GM23338 (cell line): ENCODE data around the gene CLPX. TPM values are rescaled to one million over a fixed set of nuclear protein-coding genes. Genes with fewer than 3 reads are reported as not detected.

Experiments used
- ATAC-seq: fragments of 200-7000 bp; cut with Tn5 transposase; 3 replicates; pipeline ENCODE4 v1.9.1; 2020
- DNase-seq: peaks from one replicate; pipeline ENCODE4 v3.0.0-alpha.2; 2015; ENCODE audit warnings: low spot score
- H2AFZ ChIP-seq: fragments of 200-600 bp; sonication (generic); 2 replicates; pipeline ENCODE4 v1.8.0; 2016; ENCODE audit warnings: antibody characterized with exemption, mild to moderate bottlenecking, moderate library complexity
- H3F3A ChIP-seq: fragments of 200-600 bp; sonication (generic); replicated peaks from 2 replicates; pipeline ENCODE4 v1.8.0; 2017; ENCODE audit warnings: antibody characterized with exemption, mixed run types, low read depth
- H3K27ac ChIP-seq: fragments of 200-600 bp; sonication (generic); 2 replicates; pipeline ENCODE4 v1.6.1; 2016; ENCODE audit warnings: low read depth
- H3K27me3 ChIP-seq: fragments of 200-600 bp; sonication (generic); 2 replicates; pipeline ENCODE4 v1.8.0; 2016; ENCODE audit warnings: mild to moderate bottlenecking, mixed run types, moderate library complexity; ENCODE audit not compliant: insufficient read depth
- H3K36me3 ChIP-seq: fragments of 200-600 bp; sonication (generic); 2 replicates; pipeline ENCODE4 v1.8.0; 2016; ENCODE audit warnings: mild to moderate bottlenecking; ENCODE audit not compliant: insufficient read depth
- H3K4me1 ChIP-seq: fragments of 200-600 bp; sonication (generic); 2 replicates; pipeline ENCODE4 v1.8.0; 2016; ENCODE audit warnings: mild to moderate bottlenecking, moderate library complexity; ENCODE audit not compliant: insufficient read depth
- H3K4me2 ChIP-seq: fragments of 200-600 bp; sonication (generic); 2 replicates; pipeline ENCODE4 v1.7.1; 2017; ENCODE audit warnings: mixed run types
- H3K4me3 ChIP-seq: fragments of 200-600 bp; sonication (generic); 2 replicates; pipeline ENCODE4 v1.6.1; 2016; ENCODE audit warnings: mixed run types
- H3K79me2 ChIP-seq: fragments of 200-600 bp; sonication (generic); replicated peaks from 2 replicates; pipeline ENCODE4 v1.8.0; 2017; ENCODE audit warnings: mild to moderate bottlenecking; ENCODE audit not compliant: insufficient read depth
- H3K9me2 ChIP-seq: fragments of 200-600 bp; sonication (generic); 2 replicates; pipeline ENCODE4 v1.8.0; 2017; ENCODE audit not compliant: insufficient read depth
- H4K20me1 ChIP-seq: fragments of 200-600 bp; sonication (generic); replicated peaks from 2 replicates; pipeline ENCODE4 v1.8.0; 2017; ENCODE audit warnings: mild to moderate bottlenecking; ENCODE audit not compliant: insufficient read depth
- H3K27ac Mint-ChIP-seq: 2 replicates; pipeline ENCODE4 v1.8.0; 2020; ENCODE audit warnings: inconsistent platforms, mild to moderate bottlenecking, moderate library complexity, mixed read lengths
- H3K27me3 Mint-ChIP-seq: 3 replicates; pipeline ENCODE4 v1.8.0; 2022; ENCODE audit warnings: low read depth, mild to moderate bottlenecking, moderate library complexity, mixed read lengths, inconsistent platforms; ENCODE audit not compliant: insufficient read depth, poor library complexity
- H3K36me3 Mint-ChIP-seq: 3 replicates; pipeline ENCODE4 v1.8.0; 2021; ENCODE audit warnings: low read depth, mild to moderate bottlenecking, inconsistent platforms, moderate library complexity, mixed read lengths
- H3K4me1 Mint-ChIP-seq: 3 replicates; pipeline ENCODE4 v1.8.0; 2020; ENCODE audit warnings: mild to moderate bottlenecking, inconsistent platforms, mixed read lengths
- H3K4me3 Mint-ChIP-seq: 3 replicates; pipeline ENCODE4 v1.8.0; 2021; ENCODE audit warnings: moderate library complexity, mild to moderate bottlenecking, inconsistent platforms, mixed read lengths
- H3K9me3 Mint-ChIP-seq: 3 replicates; pipeline ENCODE4 v1.8.0; 2020; ENCODE audit warnings: moderate library complexity, mild to moderate bottlenecking, inconsistent platforms, mixed read lengths
- CREB1 ChIP-seq: fragments of 250-450 bp; sonication (Bioruptor Pico); IDR thresholded peaks from 2 replicates; pipeline ENCODE4 v1.5.0; 2020; ENCODE audit warnings: low read depth, mild to moderate bottlenecking, moderate library complexity
- EZH2 ChIP-seq: fragments of 200-600 bp; sonication (generic); IDR thresholded peaks from one replicate; pipeline ENCODE4 v1.8.0; 2017; ENCODE audit warnings: antibody characterized with exemption, mild to moderate bottlenecking, low read depth; ENCODE audit not compliant: unreplicated experiment
- EZH2phosphoT487 ChIP-seq: fragments of 200-600 bp; sonication (generic); IDR thresholded peaks from one replicate; pipeline ENCODE4 v1.8.1; 2018; ENCODE audit warnings: antibody characterized with exemption; ENCODE audit not compliant: unreplicated experiment
- JUNB ChIP-seq: IDR thresholded peaks from one replicate; pipeline ENCODE4 v1.6.1; 2016; ENCODE audit warnings: antibody characterized with exemption; ENCODE audit not compliant: unreplicated experiment
- NANOG ChIP-seq: IDR thresholded peaks from 2 replicates; pipeline ENCODE4 v1.6.1; 2016; ENCODE audit warnings: antibody characterized with exemption, borderline replicate concordance
- POLR2AphosphoS5 ChIP-seq: IDR thresholded peaks from 2 replicates; pipeline ENCODE4 v1.6.1; 2016; ENCODE audit warnings: antibody characterized with exemption, low read depth
- STAT1 ChIP-seq: IDR thresholded peaks from one replicate; pipeline ENCODE4 v1.6.1; 2016; ENCODE audit warnings: antibody characterized with exemption; ENCODE audit not compliant: unreplicated experiment
- ZNF114 ChIP-seq: fragments of 250-450 bp; sonication (Bioruptor Pico); IDR thresholded peaks from 2 replicates; pipeline ENCODE4 v1.5.0; 2020; ENCODE audit warnings: mild to moderate bottlenecking, moderate library complexity
- ZNF331 ChIP-seq: fragments of 250-450 bp; sonication (Bioruptor Pico); IDR thresholded peaks from 2 replicates; pipeline ENCODE4 v1.5.0; 2020; ENCODE audit warnings: low read depth, mild to moderate bottlenecking, moderate library complexity
- polyA plus RNA-seq: library from polyadenylated mRNA; unstranded; fragments of >200 nt; fragmentation: Nextera tagmentation; extraction: Ambion mirVana; gene quantifications from 2 replicates; pipeline ENCODE4 v1.2.1, GENCODE V29; 2016
- total RNA-seq: library from RNA; depleted of rRNA; stranded (reverse); fragments of >200 nt; shearing (Covaris generic); gene quantifications from 2 replicates; pipeline ENCODE4 v1.2.3, GENCODE V29; 2014
- TF ChIP-seq, protein P1 (sequence below): IDR thresholded peaks from 2 replicates; pipeline ENCODE4 v1.6.1; 2016; ENCODE audit warnings: antibody characterized with exemption
- TF ChIP-seq, protein P2 (sequence below): IDR thresholded peaks from one replicate; pipeline ENCODE4 v1.6.1; 2018; ENCODE audit warnings: antibody characterized with exemption; ENCODE audit not compliant: unreplicated experiment
- TF ChIP-seq, protein P3 (sequence below), 2 experiments: fragments of 200-600 bp in 1 of 2; sonication (generic) in 1 of 2; conservative IDR thresholded peaks; 2 replicates each; pipeline versions ENCODE4 v1.5.1 to v1.6.1; 2016 to 2017; ENCODE audit warnings: antibody characterized with exemption in 2 of 2, low read depth in 2 of 2, mild to moderate bottlenecking in 2 of 2, moderate library complexity in 1 of 2
- TF ChIP-seq, protein P4 (sequence below): fragments of 250-450 bp; sonication (Bioruptor Pico); IDR thresholded peaks from 2 replicates; pipeline ENCODE4 v1.5.0; 2020; ENCODE audit warnings: mild to moderate bottlenecking, moderate library complexity

CLPX gene
- total and polyA plus RNA-seq, 2 experiments from 2014 or later: 18.9 to 40.6 TPM

DNA sequence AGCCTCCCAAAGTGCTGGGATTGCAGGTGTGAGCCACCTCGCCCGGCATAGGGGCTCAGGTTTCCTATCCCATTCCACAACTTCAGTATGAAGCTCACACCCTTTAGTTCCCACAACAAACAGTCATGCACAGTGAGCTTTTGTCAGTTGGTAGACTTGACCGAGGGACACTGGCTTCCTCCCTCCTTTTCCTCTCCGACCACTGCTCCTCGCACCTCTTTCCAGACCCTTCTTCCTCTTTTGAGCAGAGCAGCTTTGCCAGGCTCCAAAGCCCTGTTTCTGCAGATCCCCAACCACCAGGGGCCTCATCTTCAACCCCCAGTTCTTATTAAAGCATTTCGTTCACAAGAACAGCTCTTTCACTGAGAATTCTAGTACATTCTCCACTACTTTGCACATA lies 38.9 kb upstream of the CLPX start:
- H3K4me1 Mint-ChIP-seq: peaks cover 2% of the 10 kb centered on the region; the same call in 2 of the 3 replicates
- no peak overlapping the region; the same call in 2 of the 3 replicates for H3K4me3 Mint-ChIP-seq
- Histone ChIP-seq H3F3A (0 out of 2 replicates have a peak, but pooled peaks cover 3% of the 10 kb centered on the region), H3K9me2 (0 out of 2 replicates have a peak, but pooled peaks cover 5% of the 10 kb centered on the region), H3K27me3 (no peaks in the 10 kb centered on the region), H2AFZ (no peak overlapping the region), H3K27ac (no peak overlapping the region), H3K79me2 (no peaks in the 10 kb centered on the region), H3K4me3 (no peak overlapping the region), H3K36me3 (no peaks in the 10 kb centered on the region), H4K20me1 (no peaks in the 10 kb centered on the region), H3K4me2 (no peak overlapping the region), H3K4me1 (peaks cover 8% of the 10 kb centered on the region)
- DNase-seq (no peak), ATAC-seq (no peak)
- no peak for TF ChIP-seq CREB1 (CRISPR knock-in tag)
- TF ChIP-seq STAT1: no peak
- TF ChIP-seq ZNF114 (CRISPR knock-in tag): no peak
- TF ChIP-seq EZH2phosphoT487: no peak
- no peak for TF ChIP-seq JUNB
- TF ChIP-seq, protein P1, sequence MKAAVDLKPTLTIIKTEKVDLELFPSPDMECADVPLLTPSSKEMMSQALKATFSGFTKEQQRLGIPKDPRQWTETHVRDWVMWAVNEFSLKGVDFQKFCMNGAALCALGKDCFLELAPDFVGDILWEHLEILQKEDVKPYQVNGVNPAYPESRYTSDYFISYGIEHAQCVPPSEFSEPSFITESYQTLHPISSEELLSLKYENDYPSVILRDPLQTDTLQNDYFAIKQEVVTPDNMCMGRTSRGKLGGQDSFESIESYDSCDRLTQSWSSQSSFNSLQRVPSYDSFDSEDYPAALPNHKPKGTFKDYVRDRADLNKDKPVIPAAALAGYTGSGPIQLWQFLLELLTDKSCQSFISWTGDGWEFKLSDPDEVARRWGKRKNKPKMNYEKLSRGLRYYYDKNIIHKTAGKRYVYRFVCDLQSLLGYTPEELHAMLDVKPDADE: no peak
- no peak for TF ChIP-seq POLR2AphosphoS5
- TF ChIP-seq, protein P2, sequence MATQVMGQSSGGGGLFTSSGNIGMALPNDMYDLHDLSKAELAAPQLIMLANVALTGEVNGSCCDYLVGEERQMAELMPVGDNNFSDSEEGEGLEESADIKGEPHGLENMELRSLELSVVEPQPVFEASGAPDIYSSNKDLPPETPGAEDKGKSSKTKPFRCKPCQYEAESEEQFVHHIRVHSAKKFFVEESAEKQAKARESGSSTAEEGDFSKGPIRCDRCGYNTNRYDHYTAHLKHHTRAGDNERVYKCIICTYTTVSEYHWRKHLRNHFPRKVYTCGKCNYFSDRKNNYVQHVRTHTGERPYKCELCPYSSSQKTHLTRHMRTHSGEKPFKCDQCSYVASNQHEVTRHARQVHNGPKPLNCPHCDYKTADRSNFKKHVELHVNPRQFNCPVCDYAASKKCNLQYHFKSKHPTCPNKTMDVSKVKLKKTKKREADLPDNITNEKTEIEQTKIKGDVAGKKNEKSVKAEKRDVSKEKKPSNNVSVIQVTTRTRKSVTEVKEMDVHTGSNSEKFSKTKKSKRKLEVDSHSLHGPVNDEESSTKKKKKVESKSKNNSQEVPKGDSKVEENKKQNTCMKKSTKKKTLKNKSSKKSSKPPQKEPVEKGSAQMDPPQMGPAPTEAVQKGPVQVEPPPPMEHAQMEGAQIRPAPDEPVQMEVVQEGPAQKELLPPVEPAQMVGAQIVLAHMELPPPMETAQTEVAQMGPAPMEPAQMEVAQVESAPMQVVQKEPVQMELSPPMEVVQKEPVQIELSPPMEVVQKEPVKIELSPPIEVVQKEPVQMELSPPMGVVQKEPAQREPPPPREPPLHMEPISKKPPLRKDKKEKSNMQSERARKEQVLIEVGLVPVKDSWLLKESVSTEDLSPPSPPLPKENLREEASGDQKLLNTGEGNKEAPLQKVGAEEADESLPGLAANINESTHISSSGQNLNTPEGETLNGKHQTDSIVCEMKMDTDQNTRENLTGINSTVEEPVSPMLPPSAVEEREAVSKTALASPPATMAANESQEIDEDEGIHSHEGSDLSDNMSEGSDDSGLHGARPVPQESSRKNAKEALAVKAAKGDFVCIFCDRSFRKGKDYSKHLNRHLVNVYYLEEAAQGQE: no peak
- TF ChIP-seq, protein P3, sequence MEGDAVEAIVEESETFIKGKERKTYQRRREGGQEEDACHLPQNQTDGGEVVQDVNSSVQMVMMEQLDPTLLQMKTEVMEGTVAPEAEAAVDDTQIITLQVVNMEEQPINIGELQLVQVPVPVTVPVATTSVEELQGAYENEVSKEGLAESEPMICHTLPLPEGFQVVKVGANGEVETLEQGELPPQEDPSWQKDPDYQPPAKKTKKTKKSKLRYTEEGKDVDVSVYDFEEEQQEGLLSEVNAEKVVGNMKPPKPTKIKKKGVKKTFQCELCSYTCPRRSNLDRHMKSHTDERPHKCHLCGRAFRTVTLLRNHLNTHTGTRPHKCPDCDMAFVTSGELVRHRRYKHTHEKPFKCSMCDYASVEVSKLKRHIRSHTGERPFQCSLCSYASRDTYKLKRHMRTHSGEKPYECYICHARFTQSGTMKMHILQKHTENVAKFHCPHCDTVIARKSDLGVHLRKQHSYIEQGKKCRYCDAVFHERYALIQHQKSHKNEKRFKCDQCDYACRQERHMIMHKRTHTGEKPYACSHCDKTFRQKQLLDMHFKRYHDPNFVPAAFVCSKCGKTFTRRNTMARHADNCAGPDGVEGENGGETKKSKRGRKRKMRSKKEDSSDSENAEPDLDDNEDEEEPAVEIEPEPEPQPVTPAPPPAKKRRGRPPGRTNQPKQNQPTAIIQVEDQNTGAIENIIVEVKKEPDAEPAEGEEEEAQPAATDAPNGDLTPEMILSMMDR (conservative IDR thresholded peaks at IDR 0.05; ENCODE audit: low read depth in 2 of 2): no peak
- TF ChIP-seq, protein P4, sequence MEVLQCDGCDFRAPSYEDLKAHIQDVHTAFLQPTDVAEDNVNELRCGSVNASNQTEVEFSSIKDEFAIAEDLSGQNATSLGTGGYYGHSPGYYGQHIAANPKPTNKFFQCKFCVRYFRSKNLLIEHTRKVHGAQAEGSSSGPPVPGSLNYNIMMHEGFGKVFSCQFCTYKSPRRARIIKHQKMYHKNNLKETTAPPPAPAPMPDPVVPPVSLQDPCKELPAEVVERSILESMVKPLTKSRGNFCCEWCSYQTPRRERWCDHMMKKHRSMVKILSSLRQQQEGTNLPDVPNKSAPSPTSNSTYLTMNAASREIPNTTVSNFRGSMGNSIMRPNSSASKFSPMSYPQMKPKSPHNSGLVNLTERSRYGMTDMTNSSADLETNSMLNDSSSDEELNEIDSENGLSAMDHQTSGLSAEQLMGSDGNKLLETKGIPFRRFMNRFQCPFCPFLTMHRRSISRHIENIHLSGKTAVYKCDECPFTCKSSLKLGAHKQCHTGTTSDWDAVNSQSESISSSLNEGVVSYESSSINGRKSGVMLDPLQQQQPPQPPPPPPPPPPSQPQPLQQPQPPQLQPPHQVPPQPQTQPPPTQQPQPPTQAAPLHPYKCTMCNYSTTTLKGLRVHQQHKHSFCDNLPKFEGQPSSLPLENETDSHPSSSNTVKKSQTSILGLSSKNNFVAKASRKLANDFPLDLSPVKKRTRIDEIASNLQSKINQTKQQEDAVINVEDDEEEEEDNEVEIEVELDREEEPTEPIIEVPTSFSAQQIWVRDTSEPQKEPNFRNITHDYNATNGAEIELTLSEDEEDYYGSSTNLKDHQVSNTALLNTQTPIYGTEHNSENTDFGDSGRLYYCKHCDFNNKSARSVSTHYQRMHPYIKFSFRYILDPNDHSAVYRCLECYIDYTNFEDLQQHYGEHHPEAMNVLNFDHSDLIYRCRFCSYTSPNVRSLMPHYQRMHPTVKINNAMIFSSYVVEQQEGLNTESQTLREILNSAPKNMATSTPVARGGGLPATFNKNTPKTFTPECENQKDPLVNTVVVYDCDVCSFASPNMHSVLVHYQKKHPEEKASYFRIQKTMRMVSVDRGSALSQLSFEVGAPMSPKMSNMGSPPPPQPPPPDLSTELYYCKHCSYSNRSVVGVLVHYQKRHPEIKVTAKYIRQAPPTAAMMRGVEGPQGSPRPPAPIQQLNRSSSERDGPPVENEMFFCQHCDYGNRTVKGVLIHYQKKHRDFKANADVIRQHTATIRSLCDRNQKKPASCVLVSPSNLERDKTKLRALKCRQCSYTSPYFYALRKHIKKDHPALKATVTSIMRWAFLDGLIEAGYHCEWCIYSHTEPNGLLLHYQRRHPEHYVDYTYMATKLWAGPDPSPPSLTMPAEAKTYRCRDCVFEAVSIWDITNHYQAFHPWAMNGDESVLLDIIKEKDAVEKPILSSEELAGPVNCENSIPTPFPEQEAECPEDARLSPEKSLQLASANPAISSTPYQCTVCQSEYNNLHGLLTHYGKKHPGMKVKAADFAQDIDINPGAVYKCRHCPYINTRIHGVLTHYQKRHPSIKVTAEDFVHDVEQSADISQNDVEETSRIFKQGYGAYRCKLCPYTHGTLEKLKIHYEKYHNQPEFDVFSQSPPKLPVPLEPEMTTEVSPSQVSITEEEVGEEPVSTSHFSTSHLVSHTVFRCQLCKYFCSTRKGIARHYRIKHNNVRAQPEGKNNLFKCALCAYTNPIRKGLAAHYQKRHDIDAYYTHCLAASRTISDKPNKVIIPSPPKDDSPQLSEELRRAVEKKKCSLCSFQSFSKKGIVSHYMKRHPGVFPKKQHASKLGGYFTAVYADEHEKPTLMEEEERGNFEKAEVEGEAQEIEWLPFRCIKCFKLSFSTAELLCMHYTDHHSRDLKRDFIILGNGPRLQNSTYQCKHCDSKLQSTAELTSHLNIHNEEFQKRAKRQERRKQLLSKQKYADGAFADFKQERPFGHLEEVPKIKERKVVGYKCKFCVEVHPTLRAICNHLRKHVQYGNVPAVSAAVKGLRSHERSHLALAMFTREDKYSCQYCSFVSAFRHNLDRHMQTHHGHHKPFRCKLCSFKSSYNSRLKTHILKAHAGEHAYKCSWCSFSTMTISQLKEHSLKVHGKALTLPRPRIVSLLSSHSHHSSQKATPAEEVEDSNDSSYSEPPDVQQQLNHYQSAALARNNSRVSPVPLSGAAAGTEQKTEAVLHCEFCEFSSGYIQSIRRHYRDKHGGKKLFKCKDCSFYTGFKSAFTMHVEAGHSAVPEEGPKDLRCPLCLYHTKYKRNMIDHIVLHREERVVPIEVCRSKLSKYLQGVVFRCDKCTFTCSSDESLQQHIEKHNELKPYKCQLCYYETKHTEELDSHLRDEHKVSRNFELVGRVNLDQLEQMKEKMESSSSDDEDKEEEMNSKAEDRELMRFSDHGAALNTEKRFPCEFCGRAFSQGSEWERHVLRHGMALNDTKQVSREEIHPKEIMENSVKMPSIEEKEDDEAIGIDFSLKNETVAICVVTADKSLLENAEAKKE: no peak
- no peak for TF ChIP-seq NANOG
- TF ChIP-seq ZNF331 (CRISPR knock-in tag): no peak
- TF ChIP-seq EZH2: no peak
- no peaks in the 10 kb centered on the region for H3K9me3 Mint-ChIP-seq
- no peak overlapping the region for H3K27ac Mint-ChIP-seq
- no peaks in the 10 kb centered on the region for H3K27me3 Mint-ChIP-seq
- no peaks in the 10 kb centered on the region for H3K36me3 Mint-ChIP-seq
